ENCODE data around the gene LZTFL1. TPM values are rescaled to one million over a fixed set of nuclear protein-coding genes. Genes with fewer than 3 reads are reported as not detected.

The LZTFL1 gene
- total and polyA plus RNA-seq, 2 experiments from 2014 or later: 6.3 to 13.9 TPM

DNA sequence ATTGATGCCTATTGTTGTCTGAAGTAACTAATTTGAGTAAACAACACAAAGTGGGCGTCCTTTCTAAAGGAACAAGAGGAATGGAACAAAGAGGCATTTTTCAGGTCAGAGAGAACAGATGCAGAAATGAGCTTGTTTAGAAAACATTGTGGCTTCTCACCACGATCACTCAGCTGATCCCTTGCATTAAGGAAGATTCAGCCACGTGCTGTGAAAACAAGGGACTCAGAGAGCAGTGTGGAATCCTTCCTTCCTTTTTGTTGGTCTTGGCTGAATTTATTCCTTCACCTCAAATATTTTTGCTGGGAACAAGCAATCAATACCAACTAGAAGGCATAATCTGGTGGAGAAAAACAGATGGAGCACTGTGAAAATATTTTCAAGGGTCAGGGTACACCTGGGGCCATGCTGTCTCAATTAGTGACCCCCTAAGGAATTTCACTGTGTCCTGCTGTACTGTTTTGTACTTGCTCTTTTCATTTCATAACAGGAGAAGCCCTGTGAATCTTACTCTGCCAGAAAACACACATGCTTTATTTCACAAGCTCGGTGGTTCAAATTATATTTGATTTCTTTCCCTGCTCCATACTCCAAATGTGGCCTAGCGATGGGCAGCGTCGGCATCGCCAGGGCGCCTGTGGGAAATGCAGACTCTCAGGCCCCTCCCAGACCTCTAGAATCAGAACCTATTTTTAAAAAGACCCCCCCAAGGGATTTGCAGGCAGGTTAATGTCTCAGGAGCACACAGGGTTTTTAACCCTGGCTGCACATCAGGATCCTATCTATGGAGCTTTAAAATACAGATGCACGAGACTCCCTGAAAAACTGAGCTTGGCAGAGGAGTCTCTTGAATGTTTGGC, 34.0 kb downstream of the LZTFL1 start:
- Histone ChIP-seq H3K27ac (ENCODE audit: low read depth) (no peak overlapping the region), H3K36me3 (ENCODE audit: insufficient read depth) (no peaks in the 10 kb centered on the region), H3K4me2 (no peak overlapping the region), H4K20me1 (replicated peaks; ENCODE audit: insufficient read depth) (no peaks in the 10 kb centered on the region), H3K79me2 (replicated peaks; ENCODE audit: insufficient read depth) (no peaks in the 10 kb centered on the region), H3F3A (replicated peaks; ENCODE audit: low read depth) (no peaks in the 10 kb centered on the region), H3K9me2 (ENCODE audit: insufficient read depth) (no peaks in the 10 kb centered on the region), H2AFZ (no peak overlapping the region), H3K4me1 (ENCODE audit: insufficient read depth) (no peaks in the 10 kb centered on the region), H3K27me3 (ENCODE audit: insufficient read depth) (no peaks in the 10 kb centered on the region), H3K4me3 (no peak overlapping the region)
- Mint-ChIP-seq H3K9me3 (no peaks in the 10 kb centered on the region), H3K27ac (no peak overlapping the region), H3K27me3 (ENCODE audit: insufficient read depth, low read depth, poor library complexity) (no peaks in the 10 kb centered on the region), H3K4me3 (no peak overlapping the region), H3K36me3 (ENCODE audit: low read depth) (no peaks in the 10 kb centered on the region), H3K4me1 (no peaks in the 10 kb centered on the region)
- no peak for DNase-seq (ENCODE audit: low spot score)
- ATAC-seq: no peak
- TF ChIP-seq, protein P1, sequence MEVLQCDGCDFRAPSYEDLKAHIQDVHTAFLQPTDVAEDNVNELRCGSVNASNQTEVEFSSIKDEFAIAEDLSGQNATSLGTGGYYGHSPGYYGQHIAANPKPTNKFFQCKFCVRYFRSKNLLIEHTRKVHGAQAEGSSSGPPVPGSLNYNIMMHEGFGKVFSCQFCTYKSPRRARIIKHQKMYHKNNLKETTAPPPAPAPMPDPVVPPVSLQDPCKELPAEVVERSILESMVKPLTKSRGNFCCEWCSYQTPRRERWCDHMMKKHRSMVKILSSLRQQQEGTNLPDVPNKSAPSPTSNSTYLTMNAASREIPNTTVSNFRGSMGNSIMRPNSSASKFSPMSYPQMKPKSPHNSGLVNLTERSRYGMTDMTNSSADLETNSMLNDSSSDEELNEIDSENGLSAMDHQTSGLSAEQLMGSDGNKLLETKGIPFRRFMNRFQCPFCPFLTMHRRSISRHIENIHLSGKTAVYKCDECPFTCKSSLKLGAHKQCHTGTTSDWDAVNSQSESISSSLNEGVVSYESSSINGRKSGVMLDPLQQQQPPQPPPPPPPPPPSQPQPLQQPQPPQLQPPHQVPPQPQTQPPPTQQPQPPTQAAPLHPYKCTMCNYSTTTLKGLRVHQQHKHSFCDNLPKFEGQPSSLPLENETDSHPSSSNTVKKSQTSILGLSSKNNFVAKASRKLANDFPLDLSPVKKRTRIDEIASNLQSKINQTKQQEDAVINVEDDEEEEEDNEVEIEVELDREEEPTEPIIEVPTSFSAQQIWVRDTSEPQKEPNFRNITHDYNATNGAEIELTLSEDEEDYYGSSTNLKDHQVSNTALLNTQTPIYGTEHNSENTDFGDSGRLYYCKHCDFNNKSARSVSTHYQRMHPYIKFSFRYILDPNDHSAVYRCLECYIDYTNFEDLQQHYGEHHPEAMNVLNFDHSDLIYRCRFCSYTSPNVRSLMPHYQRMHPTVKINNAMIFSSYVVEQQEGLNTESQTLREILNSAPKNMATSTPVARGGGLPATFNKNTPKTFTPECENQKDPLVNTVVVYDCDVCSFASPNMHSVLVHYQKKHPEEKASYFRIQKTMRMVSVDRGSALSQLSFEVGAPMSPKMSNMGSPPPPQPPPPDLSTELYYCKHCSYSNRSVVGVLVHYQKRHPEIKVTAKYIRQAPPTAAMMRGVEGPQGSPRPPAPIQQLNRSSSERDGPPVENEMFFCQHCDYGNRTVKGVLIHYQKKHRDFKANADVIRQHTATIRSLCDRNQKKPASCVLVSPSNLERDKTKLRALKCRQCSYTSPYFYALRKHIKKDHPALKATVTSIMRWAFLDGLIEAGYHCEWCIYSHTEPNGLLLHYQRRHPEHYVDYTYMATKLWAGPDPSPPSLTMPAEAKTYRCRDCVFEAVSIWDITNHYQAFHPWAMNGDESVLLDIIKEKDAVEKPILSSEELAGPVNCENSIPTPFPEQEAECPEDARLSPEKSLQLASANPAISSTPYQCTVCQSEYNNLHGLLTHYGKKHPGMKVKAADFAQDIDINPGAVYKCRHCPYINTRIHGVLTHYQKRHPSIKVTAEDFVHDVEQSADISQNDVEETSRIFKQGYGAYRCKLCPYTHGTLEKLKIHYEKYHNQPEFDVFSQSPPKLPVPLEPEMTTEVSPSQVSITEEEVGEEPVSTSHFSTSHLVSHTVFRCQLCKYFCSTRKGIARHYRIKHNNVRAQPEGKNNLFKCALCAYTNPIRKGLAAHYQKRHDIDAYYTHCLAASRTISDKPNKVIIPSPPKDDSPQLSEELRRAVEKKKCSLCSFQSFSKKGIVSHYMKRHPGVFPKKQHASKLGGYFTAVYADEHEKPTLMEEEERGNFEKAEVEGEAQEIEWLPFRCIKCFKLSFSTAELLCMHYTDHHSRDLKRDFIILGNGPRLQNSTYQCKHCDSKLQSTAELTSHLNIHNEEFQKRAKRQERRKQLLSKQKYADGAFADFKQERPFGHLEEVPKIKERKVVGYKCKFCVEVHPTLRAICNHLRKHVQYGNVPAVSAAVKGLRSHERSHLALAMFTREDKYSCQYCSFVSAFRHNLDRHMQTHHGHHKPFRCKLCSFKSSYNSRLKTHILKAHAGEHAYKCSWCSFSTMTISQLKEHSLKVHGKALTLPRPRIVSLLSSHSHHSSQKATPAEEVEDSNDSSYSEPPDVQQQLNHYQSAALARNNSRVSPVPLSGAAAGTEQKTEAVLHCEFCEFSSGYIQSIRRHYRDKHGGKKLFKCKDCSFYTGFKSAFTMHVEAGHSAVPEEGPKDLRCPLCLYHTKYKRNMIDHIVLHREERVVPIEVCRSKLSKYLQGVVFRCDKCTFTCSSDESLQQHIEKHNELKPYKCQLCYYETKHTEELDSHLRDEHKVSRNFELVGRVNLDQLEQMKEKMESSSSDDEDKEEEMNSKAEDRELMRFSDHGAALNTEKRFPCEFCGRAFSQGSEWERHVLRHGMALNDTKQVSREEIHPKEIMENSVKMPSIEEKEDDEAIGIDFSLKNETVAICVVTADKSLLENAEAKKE (CRISPR knock-in tag; IDR thresholded peaks at IDR 0.05): no peak
- TF ChIP-seq JUNB (IDR thresholded peaks at IDR 0.05; ENCODE audit: unreplicated experiment) (no peak), EZH2phosphoT487 (IDR thresholded peaks at IDR 0.05; ENCODE audit: unreplicated experiment) (no peak), ZNF114 (CRISPR knock-in tag; IDR thresholded peaks at IDR 0.05) (no peak), NANOG (IDR thresholded peaks at IDR 0.05; ENCODE audit: borderline replicate concordance) (no peak), STAT1 (IDR thresholded peaks at IDR 0.05; ENCODE audit: unreplicated experiment) (no peak), EZH2 (IDR thresholded peaks at IDR 0.05; ENCODE audit: low read depth, unreplicated experiment) (no peak), POLR2AphosphoS5 (IDR thresholded peaks at IDR 0.05; ENCODE audit: low read depth) (no peak), CREB1 (CRISPR knock-in tag; IDR thresholded peaks at IDR 0.05; ENCODE audit: low read depth) (no peak), ZNF331 (CRISPR knock-in tag; IDR thresholded peaks at IDR 0.05; ENCODE audit: low read depth) (no peak)
- TF ChIP-seq, protein P2, sequence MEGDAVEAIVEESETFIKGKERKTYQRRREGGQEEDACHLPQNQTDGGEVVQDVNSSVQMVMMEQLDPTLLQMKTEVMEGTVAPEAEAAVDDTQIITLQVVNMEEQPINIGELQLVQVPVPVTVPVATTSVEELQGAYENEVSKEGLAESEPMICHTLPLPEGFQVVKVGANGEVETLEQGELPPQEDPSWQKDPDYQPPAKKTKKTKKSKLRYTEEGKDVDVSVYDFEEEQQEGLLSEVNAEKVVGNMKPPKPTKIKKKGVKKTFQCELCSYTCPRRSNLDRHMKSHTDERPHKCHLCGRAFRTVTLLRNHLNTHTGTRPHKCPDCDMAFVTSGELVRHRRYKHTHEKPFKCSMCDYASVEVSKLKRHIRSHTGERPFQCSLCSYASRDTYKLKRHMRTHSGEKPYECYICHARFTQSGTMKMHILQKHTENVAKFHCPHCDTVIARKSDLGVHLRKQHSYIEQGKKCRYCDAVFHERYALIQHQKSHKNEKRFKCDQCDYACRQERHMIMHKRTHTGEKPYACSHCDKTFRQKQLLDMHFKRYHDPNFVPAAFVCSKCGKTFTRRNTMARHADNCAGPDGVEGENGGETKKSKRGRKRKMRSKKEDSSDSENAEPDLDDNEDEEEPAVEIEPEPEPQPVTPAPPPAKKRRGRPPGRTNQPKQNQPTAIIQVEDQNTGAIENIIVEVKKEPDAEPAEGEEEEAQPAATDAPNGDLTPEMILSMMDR (conservative IDR thresholded peaks at IDR 0.05; ENCODE audit: low read depth in 2 of 2): no peak
- TF ChIP-seq, protein P3, sequence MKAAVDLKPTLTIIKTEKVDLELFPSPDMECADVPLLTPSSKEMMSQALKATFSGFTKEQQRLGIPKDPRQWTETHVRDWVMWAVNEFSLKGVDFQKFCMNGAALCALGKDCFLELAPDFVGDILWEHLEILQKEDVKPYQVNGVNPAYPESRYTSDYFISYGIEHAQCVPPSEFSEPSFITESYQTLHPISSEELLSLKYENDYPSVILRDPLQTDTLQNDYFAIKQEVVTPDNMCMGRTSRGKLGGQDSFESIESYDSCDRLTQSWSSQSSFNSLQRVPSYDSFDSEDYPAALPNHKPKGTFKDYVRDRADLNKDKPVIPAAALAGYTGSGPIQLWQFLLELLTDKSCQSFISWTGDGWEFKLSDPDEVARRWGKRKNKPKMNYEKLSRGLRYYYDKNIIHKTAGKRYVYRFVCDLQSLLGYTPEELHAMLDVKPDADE (IDR thresholded peaks at IDR 0.05): no peak
- TF ChIP-seq, protein P4, sequence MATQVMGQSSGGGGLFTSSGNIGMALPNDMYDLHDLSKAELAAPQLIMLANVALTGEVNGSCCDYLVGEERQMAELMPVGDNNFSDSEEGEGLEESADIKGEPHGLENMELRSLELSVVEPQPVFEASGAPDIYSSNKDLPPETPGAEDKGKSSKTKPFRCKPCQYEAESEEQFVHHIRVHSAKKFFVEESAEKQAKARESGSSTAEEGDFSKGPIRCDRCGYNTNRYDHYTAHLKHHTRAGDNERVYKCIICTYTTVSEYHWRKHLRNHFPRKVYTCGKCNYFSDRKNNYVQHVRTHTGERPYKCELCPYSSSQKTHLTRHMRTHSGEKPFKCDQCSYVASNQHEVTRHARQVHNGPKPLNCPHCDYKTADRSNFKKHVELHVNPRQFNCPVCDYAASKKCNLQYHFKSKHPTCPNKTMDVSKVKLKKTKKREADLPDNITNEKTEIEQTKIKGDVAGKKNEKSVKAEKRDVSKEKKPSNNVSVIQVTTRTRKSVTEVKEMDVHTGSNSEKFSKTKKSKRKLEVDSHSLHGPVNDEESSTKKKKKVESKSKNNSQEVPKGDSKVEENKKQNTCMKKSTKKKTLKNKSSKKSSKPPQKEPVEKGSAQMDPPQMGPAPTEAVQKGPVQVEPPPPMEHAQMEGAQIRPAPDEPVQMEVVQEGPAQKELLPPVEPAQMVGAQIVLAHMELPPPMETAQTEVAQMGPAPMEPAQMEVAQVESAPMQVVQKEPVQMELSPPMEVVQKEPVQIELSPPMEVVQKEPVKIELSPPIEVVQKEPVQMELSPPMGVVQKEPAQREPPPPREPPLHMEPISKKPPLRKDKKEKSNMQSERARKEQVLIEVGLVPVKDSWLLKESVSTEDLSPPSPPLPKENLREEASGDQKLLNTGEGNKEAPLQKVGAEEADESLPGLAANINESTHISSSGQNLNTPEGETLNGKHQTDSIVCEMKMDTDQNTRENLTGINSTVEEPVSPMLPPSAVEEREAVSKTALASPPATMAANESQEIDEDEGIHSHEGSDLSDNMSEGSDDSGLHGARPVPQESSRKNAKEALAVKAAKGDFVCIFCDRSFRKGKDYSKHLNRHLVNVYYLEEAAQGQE (IDR thresholded peaks at IDR 0.05; ENCODE audit: unreplicated experiment): no peak

Data from GM23338 (cell line).